ENCODE results near the gene DOCK2. TPM values are rescaled to one million over a fixed set of nuclear protein-coding genes. Genes with fewer than 3 reads are reported as not detected.
"Not testable (repeated sequence)": the region's sequence is repeated elsewhere in the genome, so short reads cannot be mapped to it uniquely, and the experiment has no call there.

The DOCK2 gene
- total RNA-seq = 100 to 1,000 TPM; 210 to 220 TPM

DNA sequence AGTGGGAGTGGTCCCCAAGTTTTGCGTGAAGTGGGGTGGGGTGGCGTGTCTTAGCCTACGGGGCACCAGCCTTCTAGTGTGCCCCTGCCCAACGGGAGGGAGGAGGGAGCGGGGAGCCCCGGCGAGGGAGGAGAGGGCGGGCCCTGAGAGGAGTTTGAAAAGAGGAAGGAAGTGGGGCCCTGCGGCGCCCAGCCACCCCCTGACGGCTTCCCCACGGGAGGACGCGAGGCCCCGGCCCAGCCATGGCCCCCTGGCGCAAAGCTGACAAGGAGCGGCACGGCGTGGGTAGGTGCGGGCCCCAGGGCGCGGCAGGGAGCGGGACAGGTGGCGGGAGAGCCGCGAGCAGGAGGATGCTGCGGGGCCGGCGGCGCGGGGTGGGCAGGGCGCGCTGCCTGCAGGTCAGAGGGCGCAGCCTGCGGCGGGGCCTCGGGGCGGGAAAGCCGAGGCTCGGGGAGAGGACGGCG is at the start of gene DOCK2:
Gene DOCK2, plus strand, starts transcription at position 191 of the 464 bp plus-strand sequence. Its CDS starts 52 bp downstream, at position 243.
- Mint-ChIP-seq H3K9me3 (peaks cover 8 to 15% of the 10 kb centered on the region in 2 donors), H3K27ac (peak within 1 kb of the TSS; percentile 95 to 98), H3K36me3 (peaks cover 27 to 44% of the 10 kb centered on the region in 2 donors)
- ATAC-seq (peak; percentile 80 to 87), DNase-seq (ENCODE audit: low spot score in 2 of 2) (peak; percentile 65 to 79)

DNA sequence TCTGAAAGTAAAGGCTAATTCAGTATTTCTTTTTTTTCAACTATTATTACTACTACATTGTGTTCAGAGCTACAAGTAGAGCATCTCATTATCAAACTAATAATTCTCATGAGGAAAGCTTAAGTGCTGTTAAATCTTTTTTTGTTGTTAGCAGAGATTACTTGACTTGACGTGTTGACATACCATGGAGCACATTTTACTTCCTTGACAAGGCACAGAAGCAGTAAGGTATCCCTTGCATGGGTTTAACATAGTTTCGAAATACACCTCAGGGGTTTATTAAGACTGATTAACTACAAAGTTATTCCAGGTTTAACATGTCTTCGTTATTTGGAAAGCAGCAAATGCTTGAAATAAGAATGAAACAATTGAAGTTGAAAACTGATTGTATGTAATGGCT is 46.5 kb upstream of the DOCK2 start:
- ATAC-seq = no peak
- H3K27ac Mint-ChIP-seq = no peak overlapping the region
- peaks cover 28 to 50% of the 10 kb centered on the region in 2 donors for H3K36me3 Mint-ChIP-seq

DNA sequence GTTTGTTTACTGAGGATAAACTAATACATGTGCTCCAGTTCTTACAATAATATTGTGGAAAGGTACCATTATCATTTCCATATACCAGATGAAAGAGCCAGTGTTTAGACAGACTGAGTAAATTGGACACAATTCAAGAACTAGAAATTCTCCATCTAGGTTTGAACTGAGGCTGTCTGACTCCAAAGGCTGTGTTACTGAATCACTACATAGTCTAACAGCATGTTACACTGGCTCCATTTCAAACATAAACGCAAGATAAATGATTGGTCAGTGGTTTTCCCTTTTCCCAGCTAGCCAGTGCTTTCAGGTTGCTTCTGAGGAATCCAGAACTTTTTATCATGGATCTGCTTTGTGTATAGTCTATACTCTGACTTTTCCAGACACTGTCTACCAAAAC is 45.4 kb upstream of the DOCK2 start:
- Mint-ChIP-seq H3K27ac (no peak overlapping the region), H3K9me3 (no peaks in the 10 kb centered on the region), H3K36me3 (peaks cover 28 to 48% of the 10 kb centered on the region in 2 donors)
- ATAC-seq = no peak
- DNase-seq (ENCODE audit: low spot score in 2 of 2) = no peak

More for the DNA sequence above, 46.5 kb upstream of the DOCK2 start:
- H3K9me3 Mint-ChIP-seq = no peaks in the 10 kb centered on the region
- DNase-seq (ENCODE audit: low spot score in 2 of 2) = no peak

DNA sequence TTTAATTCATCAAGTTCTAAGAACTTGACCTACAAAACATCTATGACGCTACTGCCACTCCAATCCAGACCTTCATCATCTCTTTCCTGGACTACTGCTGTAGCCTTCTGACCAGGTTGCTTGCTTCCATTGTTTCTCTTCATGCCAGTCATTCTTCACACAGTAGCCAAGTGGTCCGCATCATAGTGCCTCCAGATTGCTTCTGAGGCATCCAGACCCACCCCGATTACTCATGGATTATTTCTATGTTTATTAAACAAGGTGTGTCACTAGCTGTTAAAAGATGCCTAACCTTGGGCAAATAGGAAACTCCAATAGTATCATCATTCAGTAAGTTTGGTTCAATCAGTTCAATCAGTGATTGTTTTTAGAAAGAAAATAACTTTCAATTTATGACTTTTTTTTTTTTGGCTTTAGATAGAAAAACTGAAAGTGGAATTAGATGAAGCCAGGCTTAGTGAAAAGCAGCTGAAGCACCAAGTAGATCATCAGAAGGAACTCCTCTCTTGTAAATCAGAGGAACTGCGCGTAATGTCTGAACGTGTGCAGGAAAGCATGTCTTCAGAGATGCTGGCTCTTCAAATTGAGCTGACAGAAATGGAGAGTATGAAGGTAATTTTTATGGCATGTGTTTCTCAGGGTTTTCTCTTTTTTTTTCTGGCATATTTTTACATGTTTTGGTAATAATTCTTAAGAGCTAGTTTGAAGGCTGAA is 44.0 kb upstream of the DOCK2 start:
- H3K27ac Mint-ChIP-seq = peak overlapping the region in 1 of 2 donors; percentile 48
- ATAC-seq (no peak), DNase-seq (ENCODE audit: low spot score in 2 of 2) (no peak)
- no peaks in the 10 kb centered on the region for H3K9me3 Mint-ChIP-seq
- peaks cover 28 to 49% of the 10 kb centered on the region in 2 donors for H3K36me3 Mint-ChIP-seq

DNA sequence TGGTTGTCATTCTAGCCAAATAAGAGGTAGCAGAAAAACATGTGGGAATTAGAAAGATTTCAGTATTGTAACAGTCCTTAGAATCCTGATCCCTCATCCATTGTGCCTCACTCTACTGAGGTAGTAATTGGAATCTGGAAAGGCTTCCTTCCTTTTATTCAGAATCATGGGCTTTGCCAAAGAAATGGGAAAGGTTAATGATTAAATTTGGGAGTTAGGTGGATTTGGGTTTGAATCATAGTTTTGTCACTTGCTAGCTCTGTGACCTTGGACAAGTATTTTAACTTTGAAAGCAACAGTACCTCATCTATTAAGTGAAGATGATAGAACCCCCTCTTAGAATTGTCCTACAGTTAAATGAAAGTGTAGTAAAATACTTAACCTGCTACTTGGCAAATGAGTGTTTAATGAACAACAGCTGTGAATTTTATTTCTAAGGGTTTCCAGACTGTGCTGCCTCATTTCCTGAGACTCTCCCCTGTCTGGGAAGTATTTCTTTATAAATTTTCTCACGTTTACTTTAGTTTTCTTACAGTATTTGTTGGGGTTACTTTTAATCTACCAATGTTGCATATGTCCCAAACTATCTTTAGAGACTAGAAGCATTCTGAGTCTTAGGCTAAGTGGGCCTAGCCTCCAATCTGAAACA is 41.8 kb upstream of the DOCK2 start:
- Mint-ChIP-seq H3K27ac (no peak overlapping the region), H3K36me3 (peaks cover 20 to 48% of the 10 kb centered on the region in 2 donors), H3K9me3 (no peaks in the 10 kb centered on the region)
- DNase-seq (ENCODE audit: low spot score in 2 of 2) = no peak
- ATAC-seq = no peak

DNA sequence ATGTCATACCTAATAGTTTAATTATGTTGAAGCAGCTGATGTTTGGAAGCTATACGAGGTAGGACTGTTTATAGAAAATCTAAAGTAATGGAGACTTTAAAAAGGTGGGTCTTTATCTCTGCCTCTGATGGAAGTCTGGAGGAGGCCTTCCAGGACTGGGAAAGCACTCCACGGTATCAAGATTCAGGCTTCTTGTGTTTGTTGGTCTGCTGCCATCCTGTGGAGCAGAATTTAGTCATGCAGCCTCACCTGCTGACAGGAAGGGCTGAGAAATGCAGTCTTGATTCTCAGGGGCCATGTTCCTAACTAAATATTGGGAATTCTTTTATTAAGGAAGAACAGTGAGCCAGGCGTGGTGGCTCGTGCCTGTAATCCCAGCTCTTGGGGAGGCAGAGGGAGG is 37.6 kb upstream of the DOCK2 start:
- no peaks in the 10 kb centered on the region for H3K9me3 Mint-ChIP-seq
- no peak overlapping the region for H3K27ac Mint-ChIP-seq
- no peak for ATAC-seq
- DNase-seq (ENCODE audit: low spot score in 2 of 2) = no peak
- H3K36me3 Mint-ChIP-seq = peaks cover 14 to 41% of the 10 kb centered on the region in 2 donors

DNA sequence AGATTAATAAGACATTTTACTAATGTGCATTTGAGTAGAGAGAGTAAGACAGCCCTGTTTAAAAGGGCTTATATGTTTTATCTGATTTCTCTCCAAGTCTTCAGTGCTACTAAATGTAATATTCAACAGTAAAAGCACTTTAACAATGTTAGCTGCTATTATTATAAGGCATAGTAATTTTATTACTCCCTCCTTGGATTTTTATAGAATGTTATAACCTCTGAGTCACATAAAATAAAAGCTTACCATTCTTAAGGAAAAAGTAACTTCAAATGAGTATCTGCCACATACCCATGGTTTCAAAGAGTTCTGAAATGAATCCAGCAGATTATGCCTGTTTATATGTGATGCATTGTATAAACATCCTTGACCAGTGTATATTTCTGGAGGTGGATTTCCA is 34.5 kb upstream of the DOCK2 start:
- Mint-ChIP-seq H3K27ac (no peak overlapping the region), H3K9me3 (no peaks in the 10 kb centered on the region), H3K36me3 (peaks cover 18 to 33% of the 10 kb centered on the region in 2 donors)
- ATAC-seq (no peak), DNase-seq (ENCODE audit: low spot score in 2 of 2) (no peak)

DNA sequence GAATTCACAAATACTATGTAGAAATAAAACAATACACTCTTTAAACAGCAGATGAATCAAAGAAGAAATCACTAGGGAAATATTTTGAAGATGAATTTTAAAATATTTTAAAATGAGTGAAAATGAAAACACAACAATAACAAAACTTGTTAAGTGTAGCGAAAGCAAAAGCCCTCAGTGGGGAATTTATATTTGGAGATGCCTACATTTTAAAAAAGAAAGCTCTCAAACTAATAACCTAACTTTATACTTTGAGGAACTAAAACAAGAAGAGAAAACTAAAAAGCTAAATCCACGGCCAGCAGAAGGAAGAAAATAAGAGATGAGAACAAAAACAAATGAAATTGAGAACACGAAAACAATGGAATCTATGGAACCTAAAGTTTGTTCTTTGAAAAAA is 30.8 kb upstream of the DOCK2 start:
- ATAC-seq = no peak
- DNase-seq (ENCODE audit: low spot score in 2 of 2) = no peak
- H3K36me3 Mint-ChIP-seq = peaks cover 16% of the 10 kb centered on the region in 2 donors
- peaks cover 0 to 4% of the 10 kb centered on the region in 2 donors for H3K9me3 Mint-ChIP-seq
- H3K27ac Mint-ChIP-seq = no peak overlapping the region

DNA sequence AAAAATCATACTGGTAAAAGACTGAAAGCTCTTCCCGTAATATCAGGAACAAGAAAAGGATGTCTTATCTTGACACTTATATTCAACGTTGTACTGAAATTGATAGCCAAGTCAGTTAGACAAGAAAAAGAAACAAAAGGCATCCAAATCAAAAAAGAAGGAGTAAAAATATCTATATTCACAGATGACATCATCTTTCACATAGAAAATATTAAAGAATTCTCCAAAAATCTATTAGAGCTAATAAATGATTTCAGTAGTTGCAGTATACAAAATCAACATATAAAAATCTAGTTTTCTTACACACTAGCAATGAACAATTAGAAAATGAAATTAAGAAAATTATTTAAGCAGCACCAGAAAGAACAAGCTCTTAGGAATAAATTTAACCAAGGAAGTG is 29.2 kb upstream of the DOCK2 start:
- Mint-ChIP-seq H3K9me3 (peaks cover 0 to 6% of the 10 kb centered on the region in 2 donors), H3K36me3 (peaks cover 4 to 15% of the 10 kb centered on the region in 2 donors), H3K27ac (no peak overlapping the region)
- DNase-seq (ENCODE audit: low spot score in 2 of 2) (no peak), ATAC-seq (no peak)

DNA sequence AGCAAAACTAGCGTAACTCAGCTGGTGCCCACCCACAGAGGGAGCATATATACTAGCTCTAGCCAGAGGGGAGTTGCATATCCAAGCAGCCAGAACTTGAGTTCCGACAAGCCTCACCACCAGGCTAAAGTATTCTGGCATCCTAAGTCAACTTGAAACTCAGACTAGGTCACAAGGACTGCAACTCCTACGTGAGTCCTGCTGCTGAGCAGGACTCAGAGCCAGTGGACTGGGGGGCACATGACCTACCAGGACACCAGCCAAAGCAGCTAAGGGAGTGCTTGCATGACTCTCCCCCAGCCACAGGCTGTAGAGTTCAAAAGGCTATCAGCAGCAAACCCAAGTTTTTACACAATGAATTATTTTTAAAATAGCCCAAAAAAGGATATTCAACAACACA is 27.4 kb upstream of the DOCK2 start:
- ATAC-seq (no peak), DNase-seq (ENCODE audit: low spot score in 2 of 2) (no peak)
- Mint-ChIP-seq H3K36me3 (peaks cover 0 to 15% of the 10 kb centered on the region in 2 donors), H3K9me3 (peaks cover 0 to 8% of the 10 kb centered on the region in 2 donors), H3K27ac (no peak overlapping the region)

DNA sequence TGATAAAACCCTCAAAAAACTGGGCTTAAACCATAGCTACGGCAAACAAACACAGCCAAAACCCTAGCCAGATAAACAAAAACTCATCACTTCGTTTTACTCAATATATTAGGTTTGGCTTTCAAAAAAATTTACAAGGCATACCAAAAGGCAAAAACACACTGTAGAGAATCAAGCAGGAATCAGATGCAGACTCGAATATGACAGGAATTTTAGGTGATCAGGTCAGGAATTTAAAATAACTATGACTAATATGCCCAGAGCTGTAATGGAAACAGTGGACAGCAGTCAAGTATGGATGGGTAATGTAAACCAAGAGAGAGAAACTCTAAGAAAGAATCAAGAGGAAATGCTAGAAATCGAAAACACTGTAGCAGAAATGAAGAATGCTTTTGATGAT is 26.5 kb upstream of the DOCK2 start:
- no peak for DNase-seq (ENCODE audit: low spot score in 2 of 2)
- H3K9me3 Mint-ChIP-seq = peaks cover 0 to 8% of the 10 kb centered on the region in 2 donors
- H3K36me3 Mint-ChIP-seq = peaks cover 0 to 15% of the 10 kb centered on the region in 2 donors
- no peak for ATAC-seq
- H3K27ac Mint-ChIP-seq = no peak overlapping the region

DNA sequence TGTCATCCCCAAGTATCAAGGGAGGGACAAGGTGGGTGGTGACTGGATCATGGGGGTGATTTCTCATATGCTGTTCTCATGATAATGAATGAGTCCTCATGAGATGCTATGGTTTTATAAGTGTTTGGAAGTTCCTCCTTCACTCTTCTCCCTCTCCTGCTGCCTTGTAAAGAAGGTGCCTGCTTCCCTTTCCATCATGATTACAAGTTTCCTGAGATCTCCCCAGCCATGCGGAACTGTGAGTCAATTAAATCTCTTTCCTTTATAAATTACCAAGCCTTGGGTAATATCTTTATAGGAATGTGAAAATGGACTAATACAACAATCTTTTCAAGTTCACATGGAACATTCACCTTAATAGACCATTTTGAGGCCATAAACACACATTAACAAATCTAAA is 21.5 kb upstream of the DOCK2 start:
- Mint-ChIP-seq H3K9me3 (peaks cover 5 to 8% of the 10 kb centered on the region in 2 donors), H3K36me3 (peaks cover 0 to 11% of the 10 kb centered on the region in 2 donors), H3K27ac (no peak overlapping the region)
- ATAC-seq (no peak), DNase-seq (ENCODE audit: low spot score in 2 of 2) (no peak)

DNA sequence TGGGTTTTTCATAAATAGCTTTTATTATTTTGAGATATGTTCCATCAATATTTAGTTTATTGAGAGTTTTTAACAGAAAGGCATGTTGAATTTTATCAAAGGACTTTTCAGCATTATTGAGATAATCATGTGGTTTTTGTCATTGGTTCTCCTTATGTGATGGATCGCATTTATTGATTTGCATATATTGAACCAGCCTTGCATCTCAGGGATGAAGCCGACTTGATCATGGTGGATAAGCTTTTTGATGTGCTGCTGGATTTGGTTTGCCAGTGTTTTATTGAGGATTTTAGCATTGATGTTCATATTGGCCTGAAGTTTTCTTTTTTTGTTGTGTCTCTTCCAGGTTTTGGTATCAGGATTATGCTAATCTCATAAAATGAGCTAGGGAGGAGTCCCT is 12.8 kb upstream of the DOCK2 start:
- not testable (repeated sequence) for DNase-seq (ENCODE audit: low spot score in 2 of 2); H3K36me3 Mint-ChIP-seq; H3K9me3 Mint-ChIP-seq; H3K27ac Mint-ChIP-seq; ATAC-seq

DNA sequence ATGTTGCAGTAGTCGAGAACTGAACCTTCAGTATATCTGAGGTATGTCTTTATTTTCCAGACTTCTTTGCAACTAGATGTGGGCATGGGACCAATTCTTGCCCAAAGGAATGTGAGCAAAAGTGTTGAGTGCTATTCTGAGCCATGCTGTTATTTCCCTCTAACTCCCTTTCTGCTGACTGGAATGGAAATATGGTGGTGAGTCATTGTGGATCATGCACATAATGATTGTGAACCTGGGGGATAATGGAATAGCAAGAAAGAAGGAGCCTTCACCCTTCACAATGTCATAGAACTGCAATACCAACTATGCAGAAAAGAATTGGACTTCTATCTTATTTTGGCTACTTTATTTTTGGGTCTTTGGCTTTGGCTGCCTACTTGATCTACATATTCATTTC is 10.3 kb upstream of the DOCK2 start:
- Mint-ChIP-seq H3K36me3 (no peaks in the 10 kb centered on the region), H3K27ac (no peak overlapping the region), H3K9me3 (peaks cover 0 to 4% of the 10 kb centered on the region in 2 donors)
- no peak for ATAC-seq
- DNase-seq (ENCODE audit: low spot score in 2 of 2) = no peak

DNA sequence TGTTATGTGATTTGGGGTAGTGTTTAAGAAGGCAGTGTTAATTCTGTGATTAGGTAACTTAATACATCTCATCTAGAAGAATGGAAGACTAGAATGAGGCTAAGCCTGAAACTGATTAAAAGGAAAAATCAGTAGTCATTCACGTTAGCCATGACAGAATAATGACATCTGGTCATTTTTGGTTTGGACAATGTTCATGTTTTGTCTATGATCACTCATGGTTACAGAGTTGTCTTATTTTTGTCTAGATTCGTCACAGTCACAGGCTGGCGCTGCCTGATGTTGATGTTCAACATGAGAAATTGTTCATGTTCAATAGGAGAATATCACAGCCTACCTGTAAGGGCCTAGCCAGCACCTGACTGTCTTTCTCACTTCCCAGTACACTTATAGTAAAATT is 9.5 kb upstream of the DOCK2 start:
- ATAC-seq (no peak), DNase-seq (ENCODE audit: low spot score in 2 of 2) (no peak)
- H3K36me3 Mint-ChIP-seq = no peaks in the 10 kb centered on the region
- H3K27ac Mint-ChIP-seq = no peak overlapping the region
- H3K9me3 Mint-ChIP-seq = peaks cover 0 to 4% of the 10 kb centered on the region in 2 donors

DNA sequence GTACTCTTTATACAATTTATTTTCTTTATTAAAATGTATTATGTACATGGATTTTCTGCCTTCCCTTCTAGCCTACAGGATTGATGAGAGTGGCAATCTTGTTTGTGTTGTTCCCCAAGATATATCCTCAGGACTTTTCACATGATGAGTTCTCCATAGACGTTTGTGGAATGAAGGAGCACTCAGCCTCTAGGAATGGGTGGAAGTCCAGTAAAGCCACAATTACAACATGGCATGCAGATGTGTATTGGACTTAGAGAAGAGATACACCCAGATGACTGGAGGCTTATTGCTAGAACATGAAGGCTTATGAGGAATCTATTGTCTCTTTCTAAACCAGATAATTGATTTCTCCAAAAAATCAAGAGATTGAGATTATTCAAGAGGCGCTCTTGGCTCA is 8.2 kb upstream of the DOCK2 start:
- ATAC-seq (no peak), DNase-seq (ENCODE audit: low spot score in 2 of 2) (no peak)
- H3K36me3 Mint-ChIP-seq = no peaks in the 10 kb centered on the region
- no peak overlapping the region for H3K27ac Mint-ChIP-seq
- H3K9me3 Mint-ChIP-seq = peaks cover 0 to 4% of the 10 kb centered on the region in 2 donors

DNA sequence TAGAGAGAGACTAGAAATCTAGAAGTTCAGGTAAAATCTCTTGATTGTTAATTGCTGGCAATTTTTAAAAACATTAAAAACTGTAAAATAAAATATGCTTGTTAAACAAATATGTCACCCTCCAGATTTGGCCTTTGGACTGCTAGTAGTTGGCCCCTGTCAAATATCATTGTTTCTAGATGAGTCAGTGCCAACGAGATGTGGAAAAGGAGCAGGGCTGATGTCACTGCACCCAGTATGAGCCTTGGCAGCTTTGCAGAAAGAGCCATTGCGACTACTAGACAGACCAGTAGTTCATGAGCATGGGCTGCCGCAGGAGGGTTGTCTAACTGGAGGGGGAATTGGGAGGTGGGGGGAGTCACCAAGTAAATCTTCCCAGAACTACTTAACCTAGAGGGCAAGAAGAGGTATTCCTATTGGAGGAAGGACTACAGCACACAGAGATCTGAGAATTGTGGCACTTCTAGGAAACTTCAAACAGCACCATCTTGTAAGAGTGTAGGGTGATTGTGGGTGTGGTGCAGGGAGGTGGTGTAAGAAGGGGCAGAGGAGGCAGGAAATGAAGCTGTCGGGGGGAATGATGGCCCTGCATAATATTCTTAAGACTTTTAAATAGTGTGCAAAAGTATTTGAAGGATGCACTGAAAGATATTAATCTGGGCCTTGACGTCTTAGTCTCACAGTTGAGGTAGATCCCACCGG is 7.1 kb upstream of the DOCK2 start:
- peak; percentile 74 to 83 for ATAC-seq
- DNase-seq (ENCODE audit: low spot score in 2 of 2) = no peak
- peaks cover 0 to 6% of the 10 kb centered on the region in 2 donors for H3K36me3 Mint-ChIP-seq
- no peak overlapping the region for H3K27ac Mint-ChIP-seq
- peaks cover 3 to 8% of the 10 kb centered on the region in 2 donors for H3K9me3 Mint-ChIP-seq

All from activated naive CD4-positive, alpha-beta T cell treated with anti-CD3 and anti-CD28 coated beads, Interleukin-2, amount 50 U/mL, for 72 hours (primary cell).